Measurements from ENCODE around the gene KCNJ9. TPM values are rescaled to one million over a fixed set of nuclear protein-coding genes. Genes with fewer than 3 reads are reported as not detected.

KCNJ9 gene
- total and polyA plus RNA-seq, 2 of the 13 experiments (the other 11 are each of a cell fraction or from before 2014, with no cell fraction given): not detected

DNA sequence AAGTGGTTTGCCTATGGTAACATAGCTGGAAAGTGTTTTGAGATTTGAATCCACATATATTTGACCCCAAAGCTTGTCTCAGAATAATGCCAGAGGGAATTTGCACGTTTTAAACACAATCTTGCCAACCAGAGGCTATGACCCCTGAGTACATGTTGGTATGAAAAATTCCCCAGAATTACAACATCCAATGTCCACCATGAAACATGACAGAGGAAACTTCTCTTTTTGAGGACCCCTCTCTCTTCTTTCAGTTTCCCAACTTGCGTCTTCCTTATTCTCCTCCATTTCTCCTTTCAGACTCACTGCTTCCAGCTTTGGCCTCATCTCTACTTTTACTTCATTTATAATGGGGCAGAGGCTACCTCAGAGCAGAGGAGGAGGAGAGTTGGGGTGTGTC, 5.5 kb upstream of the KCNJ9 start:
- Histone ChIP-seq H3K9ac (ENCODE audit: insufficient read depth, low read depth, low read length) (no peak overlapping the region), H3K79me2 (ENCODE audit: insufficient read depth, low read length) (no peaks in the 10 kb centered on the region), H4K20me1 (ENCODE audit: insufficient read depth, low read length) (no peaks in the 10 kb centered on the region), H3K4me2 (ENCODE audit: low read depth, low read length) (no peak overlapping the region), H3K4me1 (ENCODE audit: insufficient read depth, low read length) (peaks cover 81% of the 10 kb centered on the region), H2AFZ (ENCODE audit: low read length) (no peak overlapping the region), H3K9me3 (ENCODE audit: low read length) (no peaks in the 10 kb centered on the region), H3K27ac (ENCODE audit: extremely low read length, insufficient read depth, low read length) (no peak overlapping the region), H3K4me3 (replicated peaks in 1 of 3; ENCODE audit: insufficient read depth in 1 of 3, low read depth in 2 of 3, low read length in 3 of 3) (no peak overlapping the region), H3K36me3 (replicated peaks in 1 of 2; ENCODE audit: control insufficient read depth in 1 of 2, insufficient read depth in 2 of 2, low read length in 2 of 2) (no peaks in the 10 kb centered on the region; a peak in 1 of 5 replicates), H3K27me3 (ENCODE audit: control insufficient read depth in 1 of 2, insufficient read depth in 2 of 2, low read length in 2 of 2) (no peaks in the 10 kb centered on the region; a peak in 1 of 5 replicates)
- in situ Hi-C loops (cut with HindIII; ENCODE audit: extremely low pct_ligation_motif_present, low pct_unique_long_range_greater_than_20kb): no loop called here
- ATAC-seq (no peak), DNase-seq (ENCODE audit: low spot score) (no peak), FAIRE-seq (no peak)
- intact Hi-C loops (cut with micrococcal nuclease; ENCODE audit: unreplicated experiment): loop anchor here (5.0 kb wide), 1 partner anchor 139 kb away; no protein-coding TSS in a partner anchor
- ChIA-PET CTCF (ENCODE audit: low intra/inter-chr PET ratio, low total read pairs) (no interaction called here), POLR2A (no interaction called here)
- 84% methylated on average over 2 of the region's 2 CpGs for WGBS (ENCODE audit: low lambda C conversion rate)
- TF ChIP-seq KDM1A (CRISPR knock-in tag; IDR thresholded peaks at IDR 0.05): no peak
- no peak for TF ChIP-seq NCOR1 (IDR thresholded peaks at IDR 0.05; ENCODE audit: borderline replicate concordance, low read length)
- no peak for TF ChIP-seq ZBTB49 (CRISPR knock-in tag; IDR thresholded peaks at IDR 0.05; ENCODE audit: borderline replicate concordance)
- no peak for TF ChIP-seq THAP7 (CRISPR knock-in tag; IDR thresholded peaks at IDR 0.05)
- no peak for TF ChIP-seq ZFP37 (CRISPR knock-in tag; IDR thresholded peaks at IDR 0.05; ENCODE audit: borderline replicate concordance)
- no peak for TF ChIP-seq PAX8 (CRISPR knock-in tag; IDR thresholded peaks at IDR 0.05; ENCODE audit: borderline replicate concordance)
- TF ChIP-seq, protein P1, sequence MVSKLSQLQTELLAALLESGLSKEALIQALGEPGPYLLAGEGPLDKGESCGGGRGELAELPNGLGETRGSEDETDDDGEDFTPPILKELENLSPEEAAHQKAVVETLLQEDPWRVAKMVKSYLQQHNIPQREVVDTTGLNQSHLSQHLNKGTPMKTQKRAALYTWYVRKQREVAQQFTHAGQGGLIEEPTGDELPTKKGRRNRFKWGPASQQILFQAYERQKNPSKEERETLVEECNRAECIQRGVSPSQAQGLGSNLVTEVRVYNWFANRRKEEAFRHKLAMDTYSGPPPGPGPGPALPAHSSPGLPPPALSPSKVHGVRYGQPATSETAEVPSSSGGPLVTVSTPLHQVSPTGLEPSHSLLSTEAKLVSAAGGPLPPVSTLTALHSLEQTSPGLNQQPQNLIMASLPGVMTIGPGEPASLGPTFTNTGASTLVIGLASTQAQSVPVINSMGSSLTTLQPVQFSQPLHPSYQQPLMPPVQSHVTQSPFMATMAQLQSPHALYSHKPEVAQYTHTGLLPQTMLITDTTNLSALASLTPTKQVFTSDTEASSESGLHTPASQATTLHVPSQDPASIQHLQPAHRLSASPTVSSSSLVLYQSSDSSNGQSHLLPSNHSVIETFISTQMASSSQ (IDR thresholded peaks at IDR 0.05; ENCODE audit: low read depth): no peak
- TF ChIP-seq, protein P1 (CRISPR knock-in tag; IDR thresholded peaks at IDR 0.05; ENCODE audit: borderline replicate concordance): no peak
- no peak for TF ChIP-seq NFATC3 (CRISPR knock-in tag; IDR thresholded peaks at IDR 0.05)
- no TSS peak for BruUV-seq (replicated peaks)
